Lung (tissue), 12 donors: ENCODE data around the gene RETN. TPM values are rescaled to one million over a fixed set of nuclear protein-coding genes. Genes with fewer than 3 reads are reported as not detected.

ENCODE experiments used
- ATAC-seq: fragments of 200-7000 bp; cut with Tn5 transposase; one replicate; pipeline ENCODE4 v1.9.1; 2020; ENCODE audit warnings: moderate number of reproducible peaks; ENCODE audit not compliant: insufficient read depth, low FRiP score
- DNase-seq, 3 donors: peaks; one replicate each; pipeline ENCODE4 v3.0.0-alpha.2; 2013 to 2017
- H3K27ac ChIP-seq, 2 donors: one replicate each; pipeline ENCODE4 v1.5.1; 2013; ENCODE audit warnings: mild to moderate bottlenecking in 2 of 2, moderate library complexity in 2 of 2, control low read depth in 1 of 2, inconsistent platforms in 1 of 2, low read depth in 1 of 2, low read length in 1 of 2
- H3K27me3 ChIP-seq, 3 donors: one replicate each; pipeline ENCODE4 v1.5.1; 2013; ENCODE audit warnings: low read length in 2 of 3; ENCODE audit not compliant: control insufficient read depth in 3 of 3, insufficient read depth in 3 of 3
- H3K36me3 ChIP-seq, 4 donors: one replicate each; pipeline ENCODE4 v1.5.1; 2013; ENCODE audit warnings: low read length in 4 of 4, mild to moderate bottlenecking in 1 of 4, moderate library complexity in 1 of 4; ENCODE audit not compliant: control insufficient read depth in 4 of 4, insufficient read depth in 4 of 4
- H3K4me1 ChIP-seq, 5 donors: one replicate each; pipeline ENCODE4 v1.5.1; 2013; ENCODE audit warnings: low read length in 5 of 5, mild to moderate bottlenecking in 2 of 5, moderate library complexity in 1 of 5; ENCODE audit not compliant: control insufficient read depth in 5 of 5, insufficient read depth in 5 of 5
- H3K4me3 ChIP-seq: one replicate; pipeline ENCODE4 v1.5.1; 2013; ENCODE audit warnings: mild to moderate bottlenecking, control low read depth, moderate library complexity
- H3K9ac ChIP-seq, 2 donors: one replicate each; pipeline ENCODE4 v1.5.1; 2013; ENCODE audit warnings: low read length in 2 of 2, control low read depth in 1 of 2; ENCODE audit not compliant: insufficient read depth in 1 of 2
- H3K9me3 ChIP-seq, 4 donors: one replicate each; pipeline ENCODE4 v1.5.1; 2013; ENCODE audit warnings: low read length in 3 of 4, mild to moderate bottlenecking in 1 of 4, moderate library complexity in 1 of 4; ENCODE audit not compliant: control insufficient read depth in 4 of 4, insufficient read depth in 3 of 4
- CTCF ChIP-seq: IDR thresholded peaks from 2 replicates; pipeline ENCODE4 v1.5.1; 2012; ENCODE audit warnings: mild to moderate bottlenecking; ENCODE audit errors: control extremely low read depth, extremely low read depth
- WGBS, 2 donors: extraction: QIAGEN DNeasy Blood & Tissue Kit; methylation state at CpG; one replicate each; pipeline ENCODE4 v1.1.7; 2013; 5-methylcytosine and 5-hydroxymethylcytosine counted together
- polyA plus RNA-seq, 2 donors: library from polyadenylated mRNA; stranded (reverse); fragments of 200-250 nt; gene quantifications; one replicate each; pipeline ENCODE4 v1.2.1, GENCODE V29; 2013
- total RNA-seq, 2 donors: library from RNA; depleted of rRNA in 1 of 2; stranded (reverse); fragments of >200 nt in 1 of 2; gene quantifications; one replicate each; pipeline ENCODE4 v1.2.1, GENCODE V29; 2014 to 2021
- donor health status: control.
- donor health status: control.
- donor health status: Bipolar disorder and iron deficiency.
- donor health status: healthy.
- donor health status: DM: yes; HTN: yes; CAD: no.

RETN gene
- total and polyA plus RNA-seq, 4 donors, result 2.9 to 1,168 (median 58.3) TPM

GRCh38 chr19:7629347-7630054 lies 39.3 kb upstream of the RETN start, which contains the start of the genes PET100 and XAB2:
Gene PET100 (plus strand): TSS chr19:7629793. CDS start chr19:7629834, 41 bp downstream.
Gene XAB2 (minus strand): TSS chr19:7629545. CDS start chr19:7629527, 18 bp downstream.
- no peak for TF ChIP-seq CTCF
- Histone ChIP-seq H3K27me3 (no peaks in the 10 kb centered on the region), H3K27ac (peak within 1 kb of the TSS; percentile 73 to 87), H3K9me3 (no peaks in the 10 kb centered on the region), H3K9ac (peak within 1 kb of the TSS; percentile 93 to 99), H3K36me3 (peaks cover 0 to 35% (median 12%) of the 10 kb centered on the region in 4 donors), H3K4me1 (peaks cover 7 to 19% (median 12%) of the 10 kb centered on the region in 5 donors), H3K4me3 (peak within 1 kb of the TSS; percentile 81)
- peak; percentile 99 to 100 (median 99) for DNase-seq
- WGBS, 2 donors, result 1% methylated on average over 40 of the region's 40 CpGs
- peak; percentile 98 for ATAC-seq

- WGBS, 2 donors, result 94 to 98% methylated on average over 12 of the region's 12 CpGs
- Histone ChIP-seq H3K9me3 (no peaks in the 10 kb centered on the region), H3K4me3 (no peak overlapping the region), H3K36me3 (peaks cover 0 to 18% (median 7%) of the 10 kb centered on the region in 4 donors), H3K9ac (no peak overlapping the region), H3K4me1 (peaks cover 7 to 21% (median 12%) of the 10 kb centered on the region in 5 donors), H3K27me3 (peaks cover 0 to 3% (median 0%) of the 10 kb centered on the region in 3 donors), H3K27ac (no peak overlapping the region)
- ATAC-seq, result no peak
- no peak for DNase-seq
- no peak for TF ChIP-seq CTCF
Measured at GRCh38 chr19:7631577-7631976, 37.3 kb upstream of the RETN start.

GRCh38 chr19:7632340-7633203 lies 36.3 kb upstream of the RETN start:
- H3K36me3 ChIP-seq, result peaks cover 0 to 10% (median 2%) of the 10 kb centered on the region in 4 donors
- 93 to 95% methylated on average over 40 of the region's 40 CpGs for WGBS, 2 donors
- DNase-seq (no peak), ATAC-seq (no peak)
- H3K9me3 ChIP-seq, result no peaks in the 10 kb centered on the region
- no peak overlapping the region for H3K4me3 ChIP-seq
- no peak overlapping the region for H3K9ac ChIP-seq
- peaks cover 7 to 22% (median 12%) of the 10 kb centered on the region in 5 donors for H3K4me1 ChIP-seq
- peaks cover 0 to 3% (median 0%) of the 10 kb centered on the region in 3 donors for H3K27me3 ChIP-seq
- no peak overlapping the region for H3K27ac ChIP-seq
- no peak for TF ChIP-seq CTCF
